IMR-90 (cell line): Measurements from ENCODE around the gene ANO9. TPM values are rescaled to one million over a fixed set of nuclear protein-coding genes. Genes with fewer than 3 reads are reported as not detected.

Source experiments
- ATAC-seq: fragments of 200-7000 bp; cut with Tn5 transposase; 2 replicates; pipeline ENCODE4 v1.9.1; 2020; ENCODE audit warnings: low read depth, mild to moderate bottlenecking, moderate library complexity
- BruUV-seq: library from RNA; stranded (reverse); fragments of 400-500 nt; replicated peaks from 2 replicates; lab custom pipeline; 2021; lab: Mats Ljungman, UMichigan
- CTCF ChIA-PET: fragments of 300-600 bp; formaldehyde crosslinking; extraction: SDS; loops from one replicate; lab custom pipeline; 2021; ENCODE audit warnings: antibody characterized with exemption; lab: Yijun Ruan, JAX
- POLR2A ChIA-PET: fragments of 300-600 bp; sonication (Branson Sonifier 250); formaldehyde crosslinking; loops from one replicate; lab custom pipeline; 2022; ENCODE audit warnings: antibody characterized with exemption; ENCODE audit not compliant: unreplicated experiment; lab: Charles Lee
- DNase-seq: peaks from one replicate; pipeline ENCODE4 v3.0.0; 2013
- H2AFZ ChIP-seq: replicated peaks from 2 replicates; pipeline ENCODE3; 2013; ENCODE audit warnings: low read length, mild to moderate bottlenecking; ENCODE audit not compliant: poor library complexity
- H2AK5ac ChIP-seq: 2 replicates; pipeline ENCODE4 v1.6.1; 2013; ENCODE audit warnings: low read depth, low read length, inconsistent platforms
- H2AK9ac ChIP-seq: replicated peaks from 2 replicates; pipeline ENCODE3; 2013; ENCODE audit warnings: mild to moderate bottlenecking, low read depth, low read length, moderate library complexity; ENCODE audit not compliant: poor library complexity
- H2BK120ac ChIP-seq: 2 replicates; pipeline ENCODE4 v1.6.1; 2013; ENCODE audit warnings: low read depth, low read length, inconsistent platforms
- H2BK15ac ChIP-seq: 3 replicates; pipeline ENCODE4 v1.6.1; 2013; ENCODE audit warnings: low read depth, low read length, inconsistent platforms
- H2BK20ac ChIP-seq: 2 replicates; pipeline ENCODE4 v1.6.1; 2013; ENCODE audit warnings: low read depth, mild to moderate bottlenecking, inconsistent platforms, low read length, moderate library complexity
- H2BK5ac ChIP-seq: 2 replicates; pipeline ENCODE4 v1.6.1; 2013; ENCODE audit warnings: mild to moderate bottlenecking, low read depth, low read length, inconsistent platforms; ENCODE audit not compliant: poor library complexity, severe bottlenecking
- H3K14ac ChIP-seq: replicated peaks from 2 replicates; pipeline ENCODE4 v1.6.1; 2013; ENCODE audit warnings: low read depth, low read length, inconsistent platforms
- H3K18ac ChIP-seq: 2 replicates; pipeline ENCODE4 v1.6.1; 2013; ENCODE audit warnings: low read depth, low read length, control low read depth
- H3K23ac ChIP-seq: 2 replicates; pipeline ENCODE4 v1.6.1; 2013; ENCODE audit warnings: low read depth, low read length, inconsistent platforms
- H3K27ac ChIP-seq: 2 replicates; pipeline ENCODE4 v1.5.1; 2013; ENCODE audit warnings: mild to moderate bottlenecking, control low read depth, low read length; ENCODE audit not compliant: insufficient read depth
- H3K27me3 ChIP-seq: 2 replicates; pipeline ENCODE4 v1.6.1; 2013; ENCODE audit warnings: low read length; ENCODE audit not compliant: control insufficient read depth, insufficient read depth
- H3K36me3 ChIP-seq: 2 replicates; pipeline ENCODE4 v1.6.1; 2013; ENCODE audit warnings: low read length, mixed read lengths; ENCODE audit not compliant: control insufficient read depth, insufficient read depth
- H3K4ac ChIP-seq: 2 replicates; pipeline ENCODE4 v1.6.1; 2013; ENCODE audit warnings: low read depth, low read length, inconsistent platforms
- H3K4me1 ChIP-seq: 2 replicates; pipeline ENCODE4 v1.6.1; 2013; ENCODE audit warnings: low read length, mixed read lengths; ENCODE audit not compliant: control insufficient read depth, insufficient read depth
- H3K4me2 ChIP-seq: 2 replicates; pipeline ENCODE4 v1.6.1; 2013; ENCODE audit warnings: low read depth, mild to moderate bottlenecking, control low read depth, low read length, moderate library complexity
- H3K4me3 ChIP-seq: 2 replicates; pipeline ENCODE4 v1.5.1; 2013; ENCODE audit warnings: low read depth, mild to moderate bottlenecking, control low read depth, low read length, moderate library complexity; ENCODE audit not compliant: insufficient read depth
- H3K56ac ChIP-seq: 2 replicates; pipeline ENCODE4 v1.6.1; 2013; ENCODE audit warnings: low read length, inconsistent platforms; ENCODE audit not compliant: insufficient read depth; ENCODE audit errors: extremely low read depth
- H3K79me1 ChIP-seq, 2 experiments: 2 replicates each; pipeline ENCODE4 v1.6.1; 2013; ENCODE audit warnings: low read length in 2 of 2, inconsistent platforms in 1 of 2, low read depth in 1 of 2
- H3K9ac ChIP-seq: 2 replicates; pipeline ENCODE4 v1.6.1; 2013; ENCODE audit warnings: low read depth, low read length, control low read depth
- H3K9me1 ChIP-seq: 2 replicates; pipeline ENCODE4 v1.6.1; 2013; ENCODE audit warnings: low read length, inconsistent platforms; ENCODE audit not compliant: insufficient read depth
- H3K9me3 ChIP-seq: 2 replicates; pipeline ENCODE4 v1.6.1; 2013; ENCODE audit warnings: low read length; ENCODE audit not compliant: control insufficient read depth, insufficient read depth
- H4K20me1 ChIP-seq: 2 replicates; pipeline ENCODE4 v1.6.1; 2013; ENCODE audit warnings: low read length, inconsistent platforms; ENCODE audit not compliant: insufficient read depth
- H4K5ac ChIP-seq: 2 replicates; pipeline ENCODE4 v1.6.1; 2013; ENCODE audit warnings: mild to moderate bottlenecking, low read depth, low read length, control low read depth
- H4K8ac ChIP-seq, 2 experiments: 2 replicates each; pipeline ENCODE4 v1.6.1; 2013; ENCODE audit warnings: low read depth in 2 of 2, low read length in 2 of 2, control low read depth in 1 of 2, inconsistent platforms in 1 of 2
- H4K91ac ChIP-seq: 2 replicates; pipeline ENCODE4 v1.6.1; 2013; ENCODE audit warnings: low read depth, low read length, inconsistent platforms; ENCODE audit not compliant: insufficient read depth
- BHLHE40 ChIP-seq: fragments of 150-350 bp; IDR thresholded peaks from 2 replicates; pipeline ENCODE4 v1.6.1; 2016; ENCODE audit warnings: mild to moderate bottlenecking, low read depth, low read length
- CEBPB ChIP-seq: IDR thresholded peaks from 2 replicates; pipeline ENCODE4 v1.6.1; 2012; ENCODE audit warnings: low read depth, low read length, improper control_type of control experiment
- ELK1 ChIP-seq: fragments of 150-350 bp; IDR thresholded peaks from 2 replicates; pipeline ENCODE4 v1.6.1; 2016; ENCODE audit warnings: low read depth, mild to moderate bottlenecking, low read length, moderate library complexity, borderline replicate concordance
- FOS ChIP-seq: fragments of 150-350 bp; IDR thresholded peaks from 2 replicates; pipeline ENCODE4 v1.6.1; 2016; ENCODE audit warnings: low read depth, low read length
- MAFK ChIP-seq: IDR thresholded peaks from 2 replicates; pipeline ENCODE4 v1.6.1; 2012; ENCODE audit warnings: low read depth, low read length, improper control_type of control experiment
- MAZ ChIP-seq: IDR thresholded peaks from 2 replicates; pipeline ENCODE4 v1.6.1; 2012; ENCODE audit warnings: low read depth, mild to moderate bottlenecking, low read length, improper control_type of control experiment, moderate library complexity, borderline replicate concordance
- MXI1 ChIP-seq: IDR thresholded peaks from 2 replicates; pipeline ENCODE4 v1.6.1; 2012; ENCODE audit warnings: low read depth, mild to moderate bottlenecking, low read length, moderate library complexity, borderline replicate concordance
- NFE2L2 ChIP-seq: fragments of 150-350 bp; IDR thresholded peaks from 2 replicates; pipeline ENCODE4 v1.6.1; 2016; ENCODE audit warnings: low read depth, mild to moderate bottlenecking, low read length
- RAD21 ChIP-seq: IDR thresholded peaks from 2 replicates; pipeline ENCODE4 v1.6.1; 2012; ENCODE audit warnings: low read length, improper control_type of control experiment
- RCOR1 ChIP-seq: IDR thresholded peaks from 2 replicates; pipeline ENCODE4 v1.6.1; 2012; ENCODE audit warnings: mild to moderate bottlenecking, low read length, improper control_type of control experiment; ENCODE audit not compliant: insufficient replicate concordance
- RFX5 ChIP-seq: IDR thresholded peaks from 2 replicates; pipeline ENCODE4 v1.8.0; 2012; ENCODE audit warnings: low read depth, mild to moderate bottlenecking, low read length, moderate library complexity
- SMC3 ChIP-seq: fragments of 150-350 bp; IDR thresholded peaks from 2 replicates; pipeline ENCODE4 v1.6.1; 2016; ENCODE audit warnings: low read depth, mild to moderate bottlenecking, antibody characterized with exemption, low read length, moderate library complexity
- USF2 ChIP-seq: fragments of 150-350 bp; IDR thresholded peaks from 2 replicates; pipeline ENCODE4 v1.6.1; 2017; ENCODE audit warnings: mild to moderate bottlenecking, antibody characterized with exemption, low read length, low read depth
- WGBS, 2 experiments: methylation state at CpG; one replicate each; pipeline versions ENCODE4 v1.1.5 to v1.1.7; 2013; ENCODE audit warnings: missing lambda C conversion rate in 2 of 2; ENCODE audit not compliant: insufficient read length in 1 of 2; ENCODE audit errors: extremely low coverage in 2 of 2; 5-methylcytosine and 5-hydroxymethylcytosine counted together
- dilution Hi-C: fragments of 300-500 bp; cut with HindIII; formaldehyde crosslinking; loops from one replicate; pipeline ENCODE4 v1.14.3; 2018; ENCODE audit warnings: low sequenced_read_pairs; ENCODE audit not compliant: unreplicated experiment
- in situ Hi-C: fragments of 300-500 bp; cut with MboI; formaldehyde crosslinking; loops from 3 replicates; pipeline ENCODE4 v1.14.3; 2019; ENCODE audit warnings: low sequenced_read_pairs, inconsistent platforms, mixed read lengths
- intact Hi-C: fragments of 100-400 bp; cut with micrococcal nuclease; formaldehyde crosslinking; loops from 2 replicates; pipeline ENCODE4 v1.10.0; 2022
- polyA plus RNA-seq, 3 experiments: library from polyadenylated mRNA; depleted of rRNA; stranded (reverse); fragments of >200 nt; gene quantifications; 2 replicates each; pipeline ENCODE4 v1.2.3, GENCODE V29; 2012; ENCODE audit warnings: low replicate concordance in 1 of 3
- total RNA-seq: library from RNA; depleted of rRNA; stranded (reverse); fragments of >200 nt; gene quantifications from 2 replicates; pipeline ENCODE4 v1.2.3, GENCODE V29; 2012

The ANO9 gene
- total and polyA plus RNA-seq, 2 of the 4 experiments (the other 2 are of a cell fraction) = not detected

- Histone ChIP-seq H3K9me3 (no peaks in the 10 kb centered on the region), H4K91ac (no peak overlapping the region), H2BK120ac (no peak overlapping the region), H3K9me1 (no peaks in the 10 kb centered on the region), H2BK5ac (no peak overlapping the region), H2AK9ac (no peak overlapping the region), H2AK5ac (no peak overlapping the region), H2BK20ac (no peak overlapping the region), H3K56ac (no peak overlapping the region), H4K8ac (no peak overlapping the region), H3K9ac (no peak overlapping the region), H3K23ac (no peak overlapping the region), H2AFZ (no peak overlapping the region), H3K36me3 (peaks cover 40% of the 10 kb centered on the region), H3K27me3 (no peaks in the 10 kb centered on the region), H4K5ac (no peak overlapping the region), H2BK15ac (no peak overlapping the region), H3K4ac (no peak overlapping the region), H3K79me1 (0 out of 4 replicates have a peak, but pooled peaks cover 0 to 2% of the 10 kb centered on the region in 2 experiments), H3K27ac (no peak overlapping the region), H3K4me1 (peaks cover 7% of the 10 kb centered on the region), H3K4me2 (no peak overlapping the region), H4K20me1 (peaks cover 13% of the 10 kb centered on the region; the same call in 1 of the 2 replicates), H3K14ac (no peak overlapping the region), H3K4me3 (no peak overlapping the region), H3K18ac (no peak overlapping the region)
- intact Hi-C loops (no loop called here), dilution Hi-C loops (no loop called here), in situ Hi-C loops (no loop called here)
- CTCF ChIA-PET = no interaction called here
- 97% methylated on average over 18 of the region's 41 CpGs; no CpG with 5 or more reads in 1 of the 2 experiments for WGBS, 2 experiments
- BruUV-seq = no TSS peak
- ATAC-seq (no peak), DNase-seq (no peak)
- POLR2A ChIA-PET = no interaction called here
- TF ChIP-seq MAZ (no peak), RCOR1 (no peak), RAD21 (no peak), USF2 (no peak), BHLHE40 (no peak), NFE2L2 (no peak), MAFK (no peak), SMC3 (no peak), RFX5 (no peak), ELK1 (no peak), FOS (no peak), MXI1 (no peak), CEBPB (no peak)
Observed at GRCh38 chr11:372809-373715, 68.7 kb downstream of the ANO9 start.
